ENCODE results near the gene ATP8B3.
A peak's percentile ranks its signal among the peaks of the same experiment; 100 is the strongest.

GRCh38 chr19:1847684-1848398, 35.8 kb upstream of the ATP8B3 start:
- TF ChIP-seq POLR2AphosphoS5 (IDR thresholded peaks at IDR 0.05) = no peak
- TF ChIP-seq, protein P1, sequence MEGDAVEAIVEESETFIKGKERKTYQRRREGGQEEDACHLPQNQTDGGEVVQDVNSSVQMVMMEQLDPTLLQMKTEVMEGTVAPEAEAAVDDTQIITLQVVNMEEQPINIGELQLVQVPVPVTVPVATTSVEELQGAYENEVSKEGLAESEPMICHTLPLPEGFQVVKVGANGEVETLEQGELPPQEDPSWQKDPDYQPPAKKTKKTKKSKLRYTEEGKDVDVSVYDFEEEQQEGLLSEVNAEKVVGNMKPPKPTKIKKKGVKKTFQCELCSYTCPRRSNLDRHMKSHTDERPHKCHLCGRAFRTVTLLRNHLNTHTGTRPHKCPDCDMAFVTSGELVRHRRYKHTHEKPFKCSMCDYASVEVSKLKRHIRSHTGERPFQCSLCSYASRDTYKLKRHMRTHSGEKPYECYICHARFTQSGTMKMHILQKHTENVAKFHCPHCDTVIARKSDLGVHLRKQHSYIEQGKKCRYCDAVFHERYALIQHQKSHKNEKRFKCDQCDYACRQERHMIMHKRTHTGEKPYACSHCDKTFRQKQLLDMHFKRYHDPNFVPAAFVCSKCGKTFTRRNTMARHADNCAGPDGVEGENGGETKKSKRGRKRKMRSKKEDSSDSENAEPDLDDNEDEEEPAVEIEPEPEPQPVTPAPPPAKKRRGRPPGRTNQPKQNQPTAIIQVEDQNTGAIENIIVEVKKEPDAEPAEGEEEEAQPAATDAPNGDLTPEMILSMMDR (IDR thresholded peaks at IDR 0.05) = no peak
- TF ChIP-seq EP300 (IDR thresholded peaks at IDR 0.05; ENCODE audit: low read depth) = no peak
- peak; percentile 36 for TF ChIP-seq POLR2A (IDR thresholded peaks at IDR 0.05)
